ENCODE measurements around the gene CBX6.

Gene CBX6

GRCh38 chr22:38873469-38874411 is 1.7 kb upstream of the CBX6 start:
- DNase-seq = no peak

GRCh38 chr22:38872831-38873248 is 824 bp upstream of the CBX6 start:
- no peak for DNase-seq

- no peak for DNase-seq
These were observed 450 bp downstream of the CBX6 start for GRCh38 chr22:38871360-38872171.

DNA sequence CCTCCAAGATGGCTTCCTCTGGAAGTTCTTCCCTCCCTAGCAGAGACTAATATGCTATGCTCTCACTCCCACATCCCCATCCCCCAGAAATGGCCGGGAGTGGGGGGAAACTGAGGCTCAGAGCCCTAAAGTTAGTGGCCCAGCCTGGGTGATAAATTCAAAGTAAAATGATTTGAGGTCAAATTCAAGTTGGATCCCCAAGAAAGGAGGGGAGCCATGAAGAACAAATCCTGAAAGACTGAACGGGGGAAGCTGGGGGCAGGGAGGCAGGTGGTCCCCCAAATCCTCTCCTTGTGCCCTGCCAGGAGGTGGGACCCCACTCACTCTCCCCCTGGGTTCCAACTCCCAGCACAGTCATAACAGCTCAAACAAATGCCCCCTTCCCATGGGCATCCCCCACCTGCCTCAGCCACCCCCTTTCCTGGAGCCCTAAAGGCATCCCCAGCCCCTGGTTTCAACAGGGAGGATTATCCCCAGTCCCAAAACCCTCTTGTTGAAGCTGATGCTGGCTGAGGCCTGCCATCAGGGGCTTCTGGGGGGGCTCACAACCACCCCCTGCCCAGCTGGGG is 1.1 kb downstream of the CBX6 start:
- no peak for DNase-seq

- peak; percentile 77 for DNase-seq
These were observed 1.7 kb downstream of the CBX6 start for GRCh38 chr22:38870312-38870741.

GRCh38 chr22:38869663-38870062 is 2.4 kb downstream of the CBX6 start:
- DNase-seq = no peak

DNA sequence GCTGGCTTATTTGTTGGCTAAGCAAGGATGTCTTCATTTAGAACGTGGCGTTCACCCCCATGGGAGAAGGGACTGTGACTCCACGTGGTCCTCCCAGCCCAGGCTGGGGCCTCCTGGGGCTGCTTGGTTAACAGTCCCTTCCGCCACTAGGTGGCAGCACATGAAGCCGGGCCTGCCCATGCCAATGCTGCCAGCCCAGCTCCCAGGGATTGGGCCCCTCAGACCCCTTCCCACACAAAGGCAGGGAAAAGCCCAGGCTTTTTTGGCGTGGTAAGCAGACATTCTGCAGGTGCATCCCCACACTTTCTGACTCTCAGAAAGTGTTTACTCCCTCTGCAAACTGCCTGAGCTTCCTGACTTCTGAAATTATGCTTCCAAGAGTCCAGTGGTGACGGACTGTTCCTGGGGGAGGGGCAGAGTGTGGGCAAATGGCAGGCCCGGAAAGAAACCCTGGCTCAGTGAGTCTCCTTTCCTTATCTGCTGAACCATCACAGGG is 3.1 kb downstream of the CBX6 start:
- peak; percentile 42 for DNase-seq

- no peak for DNase-seq
These were observed 3.7 kb downstream of the CBX6 start for GRCh38 chr22:38868286-38868721.

- no peak for DNase-seq
These were observed 4.3 kb downstream of the CBX6 start for GRCh38 chr22:38867471-38868285.

GRCh38 chr22:38867124-38867455 is 4.9 kb downstream of the CBX6 start:
- no peak for DNase-seq

DNA sequence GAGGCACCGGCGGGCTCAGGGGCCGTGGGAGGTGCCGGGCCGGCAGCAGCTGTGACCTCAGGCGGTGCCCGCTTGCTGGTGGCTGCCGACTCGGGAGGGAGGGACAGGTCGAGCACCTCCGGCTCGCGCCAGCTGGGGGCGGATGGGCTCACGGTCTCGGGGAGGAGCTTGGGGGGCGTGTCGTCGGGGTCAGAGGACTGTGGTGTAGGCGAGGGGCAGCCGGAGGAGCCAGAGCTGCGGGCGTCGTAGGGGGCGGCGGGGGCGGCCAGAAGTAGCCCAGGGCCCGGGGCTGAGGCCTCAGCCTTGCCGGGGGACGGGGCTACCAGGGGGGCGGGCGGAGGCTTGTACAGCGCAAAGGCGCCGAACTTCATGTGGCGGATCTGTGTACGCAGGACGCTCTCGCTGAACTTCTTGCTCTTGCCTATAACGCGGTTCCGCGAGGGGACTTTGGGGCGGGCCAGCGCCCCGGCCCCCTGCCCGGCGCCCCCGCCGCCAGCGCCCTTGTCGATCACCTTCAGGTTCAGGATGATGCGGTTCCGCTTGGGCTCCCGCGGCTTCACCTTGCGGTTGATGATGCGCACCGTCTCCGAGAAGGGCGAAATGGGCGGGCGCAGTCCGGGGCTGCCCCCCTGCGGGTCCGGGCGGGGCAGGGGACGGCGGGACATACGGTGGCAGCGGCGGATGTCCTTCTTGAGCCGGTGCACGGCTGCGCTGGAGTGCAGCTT is 5.5 kb downstream of the CBX6 start:
- DNase-seq = no peak

DNA sequence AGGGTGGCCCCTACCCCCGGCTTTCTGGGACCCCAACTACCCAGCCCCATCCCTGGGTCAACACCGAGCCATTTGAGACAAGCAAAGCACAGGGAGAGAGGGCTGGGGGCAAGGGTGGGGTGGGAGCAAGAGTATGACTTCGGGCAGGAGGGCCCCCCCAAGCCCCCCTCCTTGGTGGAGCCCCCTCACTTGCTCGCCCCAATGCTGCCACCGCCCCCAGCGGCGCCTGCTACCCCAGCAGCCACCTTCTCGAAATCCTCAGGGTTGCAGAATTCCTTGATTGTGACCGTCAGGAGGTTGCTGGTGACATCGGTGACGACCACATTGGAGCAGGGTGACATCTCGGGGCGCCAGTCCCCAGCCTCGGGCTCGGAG is 6.0 kb downstream of the CBX6 start:
- no peak for DNase-seq

DNA sequence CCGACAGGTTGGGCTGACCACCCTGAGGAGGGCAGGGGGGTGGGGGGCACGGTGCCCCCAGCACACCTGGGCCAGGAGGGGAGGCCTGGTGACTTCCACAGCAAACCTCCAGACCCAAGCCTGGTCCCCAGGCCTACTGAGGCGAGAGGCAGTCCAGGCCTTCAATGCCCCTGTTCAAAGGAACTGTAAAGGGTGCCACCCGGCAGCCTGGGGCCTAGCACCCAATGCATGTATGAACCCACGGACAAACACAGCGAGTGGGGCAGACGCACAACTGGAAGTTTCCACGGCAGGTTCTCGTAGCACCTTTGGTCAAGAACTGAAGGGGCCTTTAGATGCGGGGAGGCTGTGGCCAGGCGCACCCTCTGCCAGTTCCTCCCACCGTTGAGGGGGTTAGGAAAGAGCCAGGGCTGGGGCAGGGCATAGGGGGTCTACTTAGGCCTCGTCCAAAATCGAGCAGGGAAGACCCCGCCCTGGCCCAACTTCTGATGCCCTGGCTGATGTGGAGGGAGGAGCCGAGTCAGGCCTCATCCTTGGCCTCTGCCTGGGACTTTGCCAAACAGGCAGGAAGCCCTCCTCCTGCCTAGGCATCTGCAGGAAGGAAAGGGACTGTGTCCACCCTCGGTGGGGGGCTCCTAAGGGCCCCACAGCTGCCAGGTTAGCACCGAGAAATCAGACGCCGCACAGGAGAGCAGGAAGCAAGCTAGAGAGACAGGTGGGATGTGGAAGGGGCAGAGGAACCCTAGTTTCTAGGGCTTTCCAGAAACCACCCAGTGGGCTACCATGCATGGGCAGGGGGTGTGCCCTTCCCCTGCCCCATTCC is 6.6 kb downstream of the CBX6 start:
- no peak for DNase-seq

DNA sequence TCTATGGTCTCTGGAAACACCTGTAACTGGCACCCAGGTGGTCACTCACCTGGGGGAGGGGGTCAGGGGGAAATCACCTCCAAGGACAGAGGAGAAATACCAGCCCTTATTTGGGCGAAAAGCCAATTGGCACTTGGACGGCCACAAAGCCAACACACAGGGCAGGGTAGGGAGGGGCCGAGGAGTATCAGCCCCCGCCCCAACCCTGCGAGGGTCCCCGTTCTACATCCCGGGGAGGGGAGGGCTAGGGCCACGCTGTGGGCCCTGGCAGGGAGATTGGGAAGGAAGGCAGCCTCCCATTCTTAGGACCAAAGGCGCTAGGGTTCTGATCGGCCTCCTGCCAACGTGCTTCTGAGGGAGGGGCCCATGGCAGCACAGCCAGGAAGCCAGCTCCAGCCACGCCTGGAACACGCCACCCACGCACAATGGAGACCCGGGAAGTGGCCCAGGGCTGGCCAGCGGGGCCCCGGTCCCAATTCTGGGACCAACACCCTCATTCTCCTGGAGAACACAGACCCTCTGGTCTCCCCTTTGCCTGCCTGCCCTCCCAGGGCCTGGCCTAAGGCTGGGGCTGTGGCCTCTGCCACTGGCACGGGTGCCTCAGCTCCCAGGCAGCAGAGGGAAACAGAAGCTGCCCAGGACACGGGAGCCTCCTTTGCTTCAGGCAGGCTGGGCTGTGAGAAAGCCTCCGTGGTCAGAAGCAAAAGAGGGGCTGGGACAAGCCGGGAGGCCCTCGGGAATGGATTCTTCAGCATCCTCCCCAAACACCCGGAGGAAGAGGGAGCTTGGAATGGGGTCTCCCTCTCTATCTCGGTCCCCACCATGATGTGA is 7.4 kb downstream of the CBX6 start:
- DNase-seq = no peak

- no peak for DNase-seq
These were observed 8.4 kb downstream of the CBX6 start for GRCh38 chr22:38863531-38864131.

- no peak for DNase-seq
These were observed 9.4 kb downstream of the CBX6 start for GRCh38 chr22:38862375-38863329.

DNA sequence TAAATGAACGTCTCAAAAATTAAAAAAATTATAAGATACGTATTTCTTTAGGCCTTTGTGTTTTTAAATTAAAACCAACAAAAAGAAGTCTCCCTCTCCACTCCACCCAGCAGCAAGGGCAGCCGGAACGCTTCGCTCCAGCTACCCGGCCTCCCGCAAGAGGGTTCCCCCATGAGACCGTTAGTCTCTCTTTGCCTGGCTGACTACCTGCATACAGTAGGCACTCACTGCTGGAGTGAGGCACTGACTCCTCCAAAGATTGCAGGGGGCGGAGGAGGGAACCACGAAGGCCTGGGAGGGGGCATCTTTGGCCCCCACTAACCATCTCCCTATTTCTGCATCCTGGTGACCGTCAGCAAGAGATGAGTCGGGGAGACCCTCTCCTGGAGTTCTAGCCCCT is 10.1 kb downstream of the CBX6 start:
- no peak for DNase-seq

GRCh38 chr22:38861170-38861876 is 10.7 kb downstream of the CBX6 start:
- DNase-seq = no peak
